DND-41 (cell line): ENCODE measurements around the gene PRKAG2.

ENCODE experiments used
- EZH2 ChIP-seq: IDR thresholded peaks from 3 replicates; pipeline ENCODE4 v1.6.1; 2012; ENCODE audit warnings: borderline replicate concordance, low read depth, mild to moderate bottlenecking, moderate library complexity, low read length, inconsistent platforms; ENCODE audit not compliant: severe bottlenecking
- TF ChIP-seq, protein P1 (sequence below): IDR thresholded peaks from 2 replicates; pipeline ENCODE4 v1.5.1; 2012; ENCODE audit warnings: borderline replicate concordance, low read length, moderate library complexity, mild to moderate bottlenecking; ENCODE audit not compliant: poor library complexity, severe bottlenecking; ENCODE audit errors: extremely low read depth

DNA sequence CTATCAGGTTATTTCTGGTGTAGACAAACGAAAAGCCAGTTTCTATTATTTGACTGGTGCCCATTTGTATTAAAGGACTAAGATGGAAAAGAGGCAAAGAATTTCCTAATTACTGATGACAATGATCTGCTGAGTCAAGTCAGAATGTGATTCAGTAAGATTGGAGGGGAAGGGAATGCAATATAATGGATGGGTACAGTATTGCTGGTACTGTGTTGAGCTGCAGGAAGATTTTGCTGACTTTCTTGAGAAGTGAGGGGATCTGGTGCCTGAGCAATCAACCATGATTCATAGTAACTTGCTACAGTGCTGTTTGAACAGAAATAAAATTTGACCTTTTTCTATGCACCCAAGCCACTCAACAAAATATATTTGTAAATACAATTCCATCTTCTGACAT, 218.1 kb downstream of the PRKAG2 start:
- TF ChIP-seq, protein P1, sequence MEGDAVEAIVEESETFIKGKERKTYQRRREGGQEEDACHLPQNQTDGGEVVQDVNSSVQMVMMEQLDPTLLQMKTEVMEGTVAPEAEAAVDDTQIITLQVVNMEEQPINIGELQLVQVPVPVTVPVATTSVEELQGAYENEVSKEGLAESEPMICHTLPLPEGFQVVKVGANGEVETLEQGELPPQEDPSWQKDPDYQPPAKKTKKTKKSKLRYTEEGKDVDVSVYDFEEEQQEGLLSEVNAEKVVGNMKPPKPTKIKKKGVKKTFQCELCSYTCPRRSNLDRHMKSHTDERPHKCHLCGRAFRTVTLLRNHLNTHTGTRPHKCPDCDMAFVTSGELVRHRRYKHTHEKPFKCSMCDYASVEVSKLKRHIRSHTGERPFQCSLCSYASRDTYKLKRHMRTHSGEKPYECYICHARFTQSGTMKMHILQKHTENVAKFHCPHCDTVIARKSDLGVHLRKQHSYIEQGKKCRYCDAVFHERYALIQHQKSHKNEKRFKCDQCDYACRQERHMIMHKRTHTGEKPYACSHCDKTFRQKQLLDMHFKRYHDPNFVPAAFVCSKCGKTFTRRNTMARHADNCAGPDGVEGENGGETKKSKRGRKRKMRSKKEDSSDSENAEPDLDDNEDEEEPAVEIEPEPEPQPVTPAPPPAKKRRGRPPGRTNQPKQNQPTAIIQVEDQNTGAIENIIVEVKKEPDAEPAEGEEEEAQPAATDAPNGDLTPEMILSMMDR, result no peak
- no peak for TF ChIP-seq EZH2
